Activated CD4-positive, alpha-beta T cell treated with anti-CD3 and anti-CD28 coated beads for 36 hours (primary cell): ENCODE data around the gene SOX18. TPM values are rescaled to one million over a fixed set of nuclear protein-coding genes. Genes with fewer than 3 reads are reported as not detected.
A peak's percentile ranks its signal among the peaks of the same experiment; 100 is the strongest.
"Not testable (repeated sequence)": the region's sequence is repeated elsewhere in the genome, so short reads cannot be mapped to it uniquely, and the experiment has no call there.

Experiments used
- ATAC-seq: fragments of 200-7000 bp; cut with Tn5 transposase; one replicate; pipeline ENCODE4 v1.10.0; 2021; ENCODE audit warnings: mild to moderate bottlenecking, moderate library complexity
- CTCF ChIA-PET: fragments of 350-600 bp; sonication (Branson Sonifier 250); formaldehyde crosslinking; loops from one replicate; lab custom pipeline; 2021; ENCODE audit warnings: antibody characterized with exemption; lab: Charles Lee
- POLR2A ChIA-PET: fragments of 350-600 bp; sonication (Branson Sonifier 250); formaldehyde crosslinking; loops from one replicate; lab custom pipeline; 2021; ENCODE audit warnings: antibody characterized with exemption, inconsistent platforms; lab: Charles Lee
- DNase-seq: peaks from one replicate; pipeline ENCODE4 v3.0.0-alpha.2; 2020
- H3K27ac Mint-ChIP-seq: one replicate; pipeline ENCODE4 v1.8.0; 2021; ENCODE audit warnings: mixed read lengths
- H3K27me3 Mint-ChIP-seq: one replicate; pipeline ENCODE4 v1.8.0; 2021; ENCODE audit warnings: mixed read lengths
- H3K36me3 Mint-ChIP-seq: one replicate; pipeline ENCODE4 v1.8.0; 2021; ENCODE audit warnings: low read depth, mixed read lengths
- H3K4me1 Mint-ChIP-seq: one replicate; pipeline ENCODE4 v1.8.0; 2021; ENCODE audit warnings: mixed read lengths
- H3K4me3 Mint-ChIP-seq: one replicate; pipeline ENCODE4 v1.8.0; 2021; ENCODE audit warnings: mild to moderate bottlenecking, moderate library complexity, mixed read lengths
- H3K9me3 Mint-ChIP-seq: one replicate; pipeline ENCODE4 v1.8.0; 2021; ENCODE audit warnings: low read depth, mixed read lengths
- intact Hi-C, 2 experiments: fragments of 100-400 bp; cut with DNase I in 1 of 2; cut with micrococcal nuclease in 1 of 2; formaldehyde crosslinking; loops; one replicate each; pipeline versions ENCODE4 v1.14.2 to v1.15.1; 2022 to 2024; cut with DNase I, micrococcal nuclease
- total RNA-seq, 2 experiments: library from RNA; stranded (reverse); gene quantifications; one replicate each; pipeline ENCODE4 v1.2.3, GENCODE V29; 2021

SOX18 gene
- total RNA-seq = not detected

GRCh38 chr20:64049060-64049877, at the start of gene SOX18:
TSS of gene SOX18 (minus strand) at chr20:64049639. CDS start at chr20:64049516, 123 bp downstream.
- CTCF ChIA-PET = interaction anchor here (0.7 kb wide), 2 partner anchors 8 to 11 kb away, joined by 3 read pairs; no protein-coding TSS in a partner anchor
- intact Hi-C loops = no loop called here
- peaks cover 8% of the 10 kb centered on the region for H3K4me1 Mint-ChIP-seq
- no peak within 1 kb of the TSS for H3K27ac Mint-ChIP-seq
- peak within 1 kb of the TSS; percentile 41 for H3K4me3 Mint-ChIP-seq
- H3K36me3 Mint-ChIP-seq = no peaks in the 10 kb centered on the region
- ATAC-seq (peak; percentile 63), DNase-seq (peak; percentile 68)
- no peaks in the 10 kb centered on the region for H3K9me3 Mint-ChIP-seq
- H3K27me3 Mint-ChIP-seq = peaks cover 41% of the 10 kb centered on the region
- POLR2A ChIA-PET = no interaction called here

- DNase-seq (no peak), ATAC-seq (no peak)
- H3K9me3 Mint-ChIP-seq = peaks cover 2% of the 10 kb centered on the region
- peaks cover 13% of the 10 kb centered on the region for H3K27me3 Mint-ChIP-seq
- H3K4me1 Mint-ChIP-seq = peaks cover 23% of the 10 kb centered on the region
- ChIA-PET POLR2A (no interaction called here), CTCF (interaction anchor here (0.7 to 1.9 kb wide), 3 partner anchors 15 to 26 kb away, joined by 3 to 6 read pairs (median 3); partner anchors contain the start of gene LKAAEAR1)
- intact Hi-C loops = no loop called here
- H3K36me3 Mint-ChIP-seq = no peaks in the 10 kb centered on the region
- H3K27ac Mint-ChIP-seq = no peak overlapping the region
- H3K4me3 Mint-ChIP-seq = no peak overlapping the region
These were observed 49.1 kb upstream of the SOX18 start for GRCh38 chr20:64098471-64099013.

- CTCF ChIA-PET = interaction anchor here (1.1 kb wide), 1 partner anchor 23 kb away, joined by 3 read pairs; no protein-coding TSS in a partner anchor
- ATAC-seq (no peak), DNase-seq (no peak)
- no peaks in the 10 kb centered on the region for H3K36me3 Mint-ChIP-seq
- no peak overlapping the region for H3K4me3 Mint-ChIP-seq
- H3K27ac Mint-ChIP-seq = no peak overlapping the region
- H3K4me1 Mint-ChIP-seq = peaks cover 20% of the 10 kb centered on the region
- H3K27me3 Mint-ChIP-seq = peaks cover 7% of the 10 kb centered on the region
- intact Hi-C loops = no loop called here
- peaks cover 2% of the 10 kb centered on the region for H3K9me3 Mint-ChIP-seq
- POLR2A ChIA-PET = no interaction called here
These were observed 47.1 kb upstream of the SOX18 start for GRCh38 chr20:64096535-64096934.

GRCh38 chr20:64095927-64096326, 46.5 kb upstream of the SOX18 start:
- peaks cover under 1% of the 10 kb centered on the region for H3K27me3 Mint-ChIP-seq
- DNase-seq (peak; percentile 43), ATAC-seq (peak; percentile 50)
- H3K27ac Mint-ChIP-seq = no peak overlapping the region
- H3K9me3 Mint-ChIP-seq = peaks cover 2% of the 10 kb centered on the region
- no peaks in the 10 kb centered on the region for H3K36me3 Mint-ChIP-seq
- H3K4me3 Mint-ChIP-seq = no peak overlapping the region
- ChIA-PET CTCF (interaction anchor here (1.1 kb wide), 1 partner anchor 24 kb away, joined by 3 read pairs; no protein-coding TSS in a partner anchor), POLR2A (no interaction called here)
- H3K4me1 Mint-ChIP-seq = peaks cover 14% of the 10 kb centered on the region
- intact Hi-C loops = no loop called here

GRCh38 chr20:64095455-64095854, 46.0 kb upstream of the SOX18 start:
- POLR2A ChIA-PET = no interaction called here

GRCh38 chr20:64093013-64093503, 43.6 kb upstream of the SOX18 start:
- no peak for ATAC-seq
- no peak for DNase-seq
- H3K4me3 Mint-ChIP-seq = no peak overlapping the region
- H3K9me3 Mint-ChIP-seq = peaks cover 2% of the 10 kb centered on the region
- H3K27me3 Mint-ChIP-seq = no peaks in the 10 kb centered on the region
- CTCF ChIA-PET = no interaction called here
- intact Hi-C loops = no loop called here
- no peaks in the 10 kb centered on the region for H3K4me1 Mint-ChIP-seq
- POLR2A ChIA-PET = no interaction called here
- H3K36me3 Mint-ChIP-seq = no peaks in the 10 kb centered on the region
- H3K27ac Mint-ChIP-seq = no peak overlapping the region

More at GRCh38 chr20:64095455-64095854, 46.0 kb upstream of the SOX18 start:
- Mint-ChIP-seq H3K4me3 (no peak overlapping the region), H3K27me3 (no peaks in the 10 kb centered on the region), H3K9me3 (peaks cover 2% of the 10 kb centered on the region), H3K27ac (no peak overlapping the region), H3K36me3 (no peaks in the 10 kb centered on the region), H3K4me1 (peaks cover 9% of the 10 kb centered on the region)
- no peak for DNase-seq
- ATAC-seq = no peak
- CTCF ChIA-PET = no interaction called here
- intact Hi-C loops = no loop called here

GRCh38 chr20:64092258-64093012, 43.0 kb upstream of the SOX18 start:
- no peaks in the 10 kb centered on the region for H3K36me3 Mint-ChIP-seq
- ATAC-seq = no peak
- DNase-seq = no peak
- intact Hi-C loops = no loop called here
- H3K9me3 Mint-ChIP-seq = peaks cover 2% of the 10 kb centered on the region
- ChIA-PET POLR2A (no interaction called here), CTCF (no interaction called here)
- no peak overlapping the region for H3K27ac Mint-ChIP-seq
- H3K27me3 Mint-ChIP-seq = no peaks in the 10 kb centered on the region
- H3K4me1 Mint-ChIP-seq = no peaks in the 10 kb centered on the region
- H3K4me3 Mint-ChIP-seq = no peak overlapping the region

GRCh38 chr20:64091770-64092169, 42.3 kb upstream of the SOX18 start:
- peaks cover under 1% of the 10 kb centered on the region for H3K9me3 Mint-ChIP-seq
- DNase-seq = no peak
- H3K27ac Mint-ChIP-seq = no peak overlapping the region
- H3K4me1 Mint-ChIP-seq = no peaks in the 10 kb centered on the region
- no peaks in the 10 kb centered on the region for H3K27me3 Mint-ChIP-seq
- CTCF ChIA-PET = interaction anchor here (0.9 kb wide), 1 partner anchor 15 kb away, joined by 3 read pairs; no protein-coding TSS in a partner anchor
- intact Hi-C loops = no loop called here
- no peak overlapping the region for H3K4me3 Mint-ChIP-seq
- ATAC-seq = no peak
- H3K36me3 Mint-ChIP-seq = no peaks in the 10 kb centered on the region
- POLR2A ChIA-PET = no interaction called here

GRCh38 chr20:64091340-64091739, 41.9 kb upstream of the SOX18 start:
- ChIA-PET POLR2A (no interaction called here), CTCF (interaction anchor here (0.7 to 0.9 kb wide), 2 partner anchors 10 to 15 kb away, joined by 3 read pairs; no protein-coding TSS in a partner anchor)
- ATAC-seq (no peak), DNase-seq (no peak)
- Mint-ChIP-seq H3K27ac (no peak overlapping the region), H3K27me3 (no peaks in the 10 kb centered on the region), H3K4me3 (no peak overlapping the region), H3K9me3 (no peaks in the 10 kb centered on the region), H3K36me3 (no peaks in the 10 kb centered on the region), H3K4me1 (no peaks in the 10 kb centered on the region)
- intact Hi-C loops = no loop called here

- ATAC-seq = no peak
- Mint-ChIP-seq H3K9me3 (no peaks in the 10 kb centered on the region), H3K27me3 (no peaks in the 10 kb centered on the region), H3K27ac (no peak overlapping the region), H3K4me3 (no peak overlapping the region), H3K4me1 (no peaks in the 10 kb centered on the region), H3K36me3 (no peaks in the 10 kb centered on the region)
- ChIA-PET CTCF (interaction anchor here (0.8 to 1.2 kb wide), 2 partner anchors 11 to 13 kb away, joined by 3 read pairs; no protein-coding TSS in a partner anchor), POLR2A (no interaction called here)
- no peak for DNase-seq
- intact Hi-C loops = no loop called here
These were observed 40.7 kb upstream of the SOX18 start for GRCh38 chr20:64090165-64090564.

- H3K9me3 Mint-ChIP-seq, intact Hi-C loops, H3K36me3 Mint-ChIP-seq, POLR2A ChIA-PET, H3K27me3 Mint-ChIP-seq, H3K4me1 Mint-ChIP-seq, CTCF ChIA-PET, ATAC-seq, DNase-seq, H3K27ac Mint-ChIP-seq, H3K4me3 Mint-ChIP-seq: not testable (repeated sequence)
These were observed 39.1 kb upstream of the SOX18 start for GRCh38 chr20:64088586-64088985.
